GM19395 (cell line): ENCODE data around the gene MARCHF5.
"Not testable (repeated sequence)": the region's sequence is repeated elsewhere in the genome, so short reads cannot be mapped to it uniquely, and the experiment has no call there.

Source experiments
- ATAC-seq: cut with Tn5 transposase; IDR thresholded peaks from one replicate; pipeline ENCODE4 v1.9.1; 2021; ENCODE audit warnings: mild to moderate bottlenecking, moderate library complexity; ENCODE audit not compliant: unreplicated experiment

The MARCHF5 gene

GRCh38 chr10:92304061-92304460, 13.1 kb downstream of the MARCHF5 start:
- no peak for ATAC-seq

GRCh38 chr10:92305133-92306072, 14.4 kb downstream of the MARCHF5 start:
- no peak for ATAC-seq

GRCh38 chr10:92309272-92309671, 18.3 kb downstream of the MARCHF5 start:
- ATAC-seq, result no peak

- no peak for ATAC-seq
These were observed 22.8 kb downstream of the MARCHF5 start for GRCh38 chr10:92313750-92314149.

GRCh38 chr10:92316610-92317009, 25.6 kb downstream of the MARCHF5 start:
- no peak for ATAC-seq

- no peak for ATAC-seq
These were observed 32.1 kb downstream of the MARCHF5 start for GRCh38 chr10:92323079-92323478.

GRCh38 chr10:92327445-92328433, 36.8 kb downstream of the MARCHF5 start:
- ATAC-seq, result no peak

- no peak for ATAC-seq
These were observed 38.0 kb downstream of the MARCHF5 start for GRCh38 chr10:92328993-92329392.

- not testable (repeated sequence) for ATAC-seq
These were observed 39.0 kb downstream of the MARCHF5 start for GRCh38 chr10:92329927-92330326.

- ATAC-seq, result no peak
These were observed 51.8 kb downstream of the MARCHF5 start for GRCh38 chr10:92342796-92343195.

GRCh38 chr10:92345575-92345974, 54.6 kb downstream of the MARCHF5 start:
- not testable (repeated sequence) for ATAC-seq

- not testable (repeated sequence) for ATAC-seq
These were observed 56.2 kb downstream of the MARCHF5 start for GRCh38 chr10:92347035-92347676.

GRCh38 chr10:92350411-92350810, 59.4 kb downstream of the MARCHF5 start:
- no peak for ATAC-seq

GRCh38 chr10:92354587-92354986, 63.6 kb downstream of the MARCHF5 start:
- ATAC-seq, result no peak

GRCh38 chr10:92356041-92356440, 65.1 kb downstream of the MARCHF5 start:
- no peak for ATAC-seq

GRCh38 chr10:92363498-92363897, 72.5 kb downstream of the MARCHF5 start:
- ATAC-seq, result no peak

GRCh38 chr10:92366412-92367021, 75.5 kb downstream of the MARCHF5 start:
- ATAC-seq, result no peak

GRCh38 chr10:92377962-92378361, 87.0 kb downstream of the MARCHF5 start:
- no peak for ATAC-seq

GRCh38 chr10:92381543-92381954, 90.6 kb downstream of the MARCHF5 start:
- ATAC-seq, result no peak

GRCh38 chr10:92382631-92383030, 91.7 kb downstream of the MARCHF5 start:
- ATAC-seq, result no peak
